ENCODE data around the gene ANKRD35. TPM values are rescaled to one million over a fixed set of nuclear protein-coding genes. Genes with fewer than 3 reads are reported as not detected.

Gene ANKRD35
- total RNA-seq, 1 experiment from 2014 or later = not detected

- POLR2A ChIA-PET = no interaction called here
Measured at GRCh38 chr1:145887631-145888030, 2.0 kb upstream of the ANKRD35 start.

GRCh38 chr1:145886816-145887215 is 1.1 kb upstream of the ANKRD35 start:
- in situ Hi-C loops (cut with HindIII; ENCODE audit: low pct_unique_long_range_greater_than_20kb, low sequenced_read_pairs) = no loop called here
- POLR2A ChIA-PET = no interaction called here
- no peak overlapping the region for H3K27ac ChIP-seq (ENCODE audit: low read length)

More at GRCh38 chr1:145887631-145888030, 2.0 kb upstream of the ANKRD35 start:
- ATAC-seq = no peak
- peaks cover 20% of the 10 kb centered on the region for H3K4me1 ChIP-seq (ENCODE audit: control insufficient read depth, insufficient read depth, low read length)
- intact Hi-C loops (cut with micrococcal nuclease; ENCODE audit: unreplicated experiment) = no loop called here
- H3K4me3 ChIP-seq (ENCODE audit: low read depth in 2 of 2, low read length in 2 of 2) = no peak overlapping the region
- peaks cover 12% of the 10 kb centered on the region for H3K27me3 ChIP-seq (ENCODE audit: control insufficient read depth, insufficient read depth, low read length)
- CTCF ChIA-PET = no interaction called here
- H3K27ac ChIP-seq (ENCODE audit: low read length) = no peak overlapping the region
- H3K9me3 ChIP-seq (ENCODE audit: control insufficient read depth, insufficient read depth, low read depth, low read length) = no peaks in the 10 kb centered on the region
- TF ChIP-seq, protein P1, sequence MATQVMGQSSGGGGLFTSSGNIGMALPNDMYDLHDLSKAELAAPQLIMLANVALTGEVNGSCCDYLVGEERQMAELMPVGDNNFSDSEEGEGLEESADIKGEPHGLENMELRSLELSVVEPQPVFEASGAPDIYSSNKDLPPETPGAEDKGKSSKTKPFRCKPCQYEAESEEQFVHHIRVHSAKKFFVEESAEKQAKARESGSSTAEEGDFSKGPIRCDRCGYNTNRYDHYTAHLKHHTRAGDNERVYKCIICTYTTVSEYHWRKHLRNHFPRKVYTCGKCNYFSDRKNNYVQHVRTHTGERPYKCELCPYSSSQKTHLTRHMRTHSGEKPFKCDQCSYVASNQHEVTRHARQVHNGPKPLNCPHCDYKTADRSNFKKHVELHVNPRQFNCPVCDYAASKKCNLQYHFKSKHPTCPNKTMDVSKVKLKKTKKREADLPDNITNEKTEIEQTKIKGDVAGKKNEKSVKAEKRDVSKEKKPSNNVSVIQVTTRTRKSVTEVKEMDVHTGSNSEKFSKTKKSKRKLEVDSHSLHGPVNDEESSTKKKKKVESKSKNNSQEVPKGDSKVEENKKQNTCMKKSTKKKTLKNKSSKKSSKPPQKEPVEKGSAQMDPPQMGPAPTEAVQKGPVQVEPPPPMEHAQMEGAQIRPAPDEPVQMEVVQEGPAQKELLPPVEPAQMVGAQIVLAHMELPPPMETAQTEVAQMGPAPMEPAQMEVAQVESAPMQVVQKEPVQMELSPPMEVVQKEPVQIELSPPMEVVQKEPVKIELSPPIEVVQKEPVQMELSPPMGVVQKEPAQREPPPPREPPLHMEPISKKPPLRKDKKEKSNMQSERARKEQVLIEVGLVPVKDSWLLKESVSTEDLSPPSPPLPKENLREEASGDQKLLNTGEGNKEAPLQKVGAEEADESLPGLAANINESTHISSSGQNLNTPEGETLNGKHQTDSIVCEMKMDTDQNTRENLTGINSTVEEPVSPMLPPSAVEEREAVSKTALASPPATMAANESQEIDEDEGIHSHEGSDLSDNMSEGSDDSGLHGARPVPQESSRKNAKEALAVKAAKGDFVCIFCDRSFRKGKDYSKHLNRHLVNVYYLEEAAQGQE (IDR thresholded peaks at IDR 0.05; ENCODE audit: insufficient read depth in 1 of 2, low read depth in 2 of 2, low read length in 1 of 2) = no peak
- TF ChIP-seq POLR2AphosphoS5 (IDR thresholded peaks at IDR 0.05; ENCODE audit: low read depth, low read length) (no peak), TCF7L2 (IDR thresholded peaks at IDR 0.05; ENCODE audit: low read depth, low read length) (no peak), SIN3A (IDR thresholded peaks at IDR 0.05; ENCODE audit: borderline replicate concordance, insufficient read depth, low read depth, low read length) (no peak)
- TF ChIP-seq, protein P2, sequence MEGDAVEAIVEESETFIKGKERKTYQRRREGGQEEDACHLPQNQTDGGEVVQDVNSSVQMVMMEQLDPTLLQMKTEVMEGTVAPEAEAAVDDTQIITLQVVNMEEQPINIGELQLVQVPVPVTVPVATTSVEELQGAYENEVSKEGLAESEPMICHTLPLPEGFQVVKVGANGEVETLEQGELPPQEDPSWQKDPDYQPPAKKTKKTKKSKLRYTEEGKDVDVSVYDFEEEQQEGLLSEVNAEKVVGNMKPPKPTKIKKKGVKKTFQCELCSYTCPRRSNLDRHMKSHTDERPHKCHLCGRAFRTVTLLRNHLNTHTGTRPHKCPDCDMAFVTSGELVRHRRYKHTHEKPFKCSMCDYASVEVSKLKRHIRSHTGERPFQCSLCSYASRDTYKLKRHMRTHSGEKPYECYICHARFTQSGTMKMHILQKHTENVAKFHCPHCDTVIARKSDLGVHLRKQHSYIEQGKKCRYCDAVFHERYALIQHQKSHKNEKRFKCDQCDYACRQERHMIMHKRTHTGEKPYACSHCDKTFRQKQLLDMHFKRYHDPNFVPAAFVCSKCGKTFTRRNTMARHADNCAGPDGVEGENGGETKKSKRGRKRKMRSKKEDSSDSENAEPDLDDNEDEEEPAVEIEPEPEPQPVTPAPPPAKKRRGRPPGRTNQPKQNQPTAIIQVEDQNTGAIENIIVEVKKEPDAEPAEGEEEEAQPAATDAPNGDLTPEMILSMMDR (IDR thresholded peaks at IDR 0.05) = no peak
- no TSS peak for BruUV-seq (replicated peaks)
- DNase-seq (ENCODE audit: low read depth, low spot score) = no peak
- no peaks in the 10 kb centered on the region for H3K36me3 ChIP-seq (ENCODE audit: control insufficient read depth, insufficient read depth, low read length)
- in situ Hi-C loops (cut with HindIII; ENCODE audit: low pct_unique_long_range_greater_than_20kb, low sequenced_read_pairs) = no loop called here

More at GRCh38 chr1:145886816-145887215, 1.1 kb upstream of the ANKRD35 start:
- H3K36me3 ChIP-seq (ENCODE audit: control insufficient read depth, insufficient read depth, low read length) = no peaks in the 10 kb centered on the region
- H3K9me3 ChIP-seq (ENCODE audit: control insufficient read depth, insufficient read depth, low read depth, low read length) = no peaks in the 10 kb centered on the region
- CTCF ChIA-PET = interaction anchor here (0.8 kb wide), 1 partner anchor 121 kb away, joined by 6 read pairs; no protein-coding TSS in a partner anchor
- BruUV-seq (replicated peaks) = no TSS peak
- intact Hi-C loops (cut with micrococcal nuclease; ENCODE audit: unreplicated experiment) = no loop called here
- no peak overlapping the region for H3K4me3 ChIP-seq (ENCODE audit: low read depth in 2 of 2, low read length in 2 of 2)
- H3K4me1 ChIP-seq (ENCODE audit: control insufficient read depth, insufficient read depth, low read length) = peaks cover 14% of the 10 kb centered on the region
- TF ChIP-seq SIN3A (IDR thresholded peaks at IDR 0.05; ENCODE audit: borderline replicate concordance, insufficient read depth, low read depth, low read length) (no peak), TCF7L2 (IDR thresholded peaks at IDR 0.05; ENCODE audit: low read depth, low read length) (no peak), POLR2AphosphoS5 (IDR thresholded peaks at IDR 0.05; ENCODE audit: low read depth, low read length) (no peak)
- TF ChIP-seq, protein P2 (IDR thresholded peaks at IDR 0.05) = no peak
- TF ChIP-seq, protein P1 (IDR thresholded peaks at IDR 0.05; ENCODE audit: insufficient read depth in 1 of 2, low read depth in 2 of 2, low read length in 1 of 2) = no peak
- ATAC-seq (no peak), DNase-seq (ENCODE audit: low read depth, low spot score) (no peak)
- H3K27me3 ChIP-seq (ENCODE audit: control insufficient read depth, insufficient read depth, low read length) = peaks cover 12% of the 10 kb centered on the region

Data from Panc1 (cell line).